ENCODE measurements around the gene CACNG1.

CACNG1 gene

GRCh38 chr17:67032985-67033384 is 11.4 kb upstream of the CACNG1 start:
- no peaks in the 10 kb centered on the region for H3K27me3 ChIP-seq (ENCODE audit: insufficient read depth, poor library complexity, severe bottlenecking)
- no peak overlapping the region for H3K4me3 ChIP-seq (replicated peaks; ENCODE audit: insufficient read depth, low read length)
- no peak for DNase-seq (ENCODE audit: low read depth in 1 of 2, low spot score in 1 of 2)

GRCh38 chr17:67033613-67034012 is 10.7 kb upstream of the CACNG1 start:
- TF ChIP-seq GABPA (IDR thresholded peaks at IDR 0.05; ENCODE audit: low read depth) = no peak
- no peak for TF ChIP-seq REST (IDR thresholded peaks at IDR 0.05; ENCODE audit: insufficient replicate concordance, low read depth)
- TF ChIP-seq POLR2AphosphoS5 (IDR thresholded peaks at IDR 0.05; ENCODE audit: low read depth) = no peak
- TF ChIP-seq CTCF (IDR thresholded peaks at IDR 0.05; ENCODE audit: insufficient read depth, low read length) = no peak
- TF ChIP-seq SPI1 (IDR thresholded peaks at IDR 0.05; ENCODE audit: borderline replicate concordance, low read depth) = no peak
- DNase-seq (ENCODE audit: low read depth in 1 of 2, low spot score in 1 of 2) = no peak
- no peaks in the 10 kb centered on the region for H3K27me3 ChIP-seq (ENCODE audit: insufficient read depth, poor library complexity, severe bottlenecking)

More at GRCh38 chr17:67032985-67033384, 11.4 kb upstream of the CACNG1 start:
- no peak overlapping the region for H3K27ac ChIP-seq (replicated peaks)
- TF ChIP-seq SPI1 (IDR thresholded peaks at IDR 0.05; ENCODE audit: borderline replicate concordance, low read depth) (no peak), GABPA (IDR thresholded peaks at IDR 0.05; ENCODE audit: low read depth) (no peak), CTCF (IDR thresholded peaks at IDR 0.05; ENCODE audit: insufficient read depth, low read length) (no peak), POLR2AphosphoS5 (IDR thresholded peaks at IDR 0.05; ENCODE audit: low read depth) (no peak), REST (IDR thresholded peaks at IDR 0.05; ENCODE audit: insufficient replicate concordance, low read depth) (no peak)

GRCh38 chr17:67035131-67036083 is 8.9 kb upstream of the CACNG1 start:
- no peak overlapping the region for H3K27ac ChIP-seq (replicated peaks)

More at GRCh38 chr17:67033613-67034012, 10.7 kb upstream of the CACNG1 start:
- Histone ChIP-seq H3K4me3 (replicated peaks; ENCODE audit: insufficient read depth, low read length) (no peak overlapping the region), H3K27ac (replicated peaks) (no peak overlapping the region)

More at GRCh38 chr17:67035131-67036083, 8.9 kb upstream of the CACNG1 start:
- H3K27me3 ChIP-seq (ENCODE audit: insufficient read depth, poor library complexity, severe bottlenecking) = no peaks in the 10 kb centered on the region
- no peak overlapping the region for H3K4me3 ChIP-seq (replicated peaks; ENCODE audit: insufficient read depth, low read length)
- no peak for DNase-seq (ENCODE audit: low read depth in 1 of 2, low spot score in 1 of 2)
- TF ChIP-seq REST (IDR thresholded peaks at IDR 0.05; ENCODE audit: insufficient replicate concordance, low read depth) (no peak), CTCF (IDR thresholded peaks at IDR 0.05; ENCODE audit: insufficient read depth, low read length) (no peak), POLR2AphosphoS5 (IDR thresholded peaks at IDR 0.05; ENCODE audit: low read depth) (no peak), GABPA (IDR thresholded peaks at IDR 0.05; ENCODE audit: low read depth) (no peak), SPI1 (IDR thresholded peaks at IDR 0.05; ENCODE audit: borderline replicate concordance, low read depth) (no peak)
